22Rv1 (cell line): Measurements from ENCODE around the gene MTHFD1L.

Source experiments
- H3K27ac ChIP-seq: fragments of 450-650 bp; 2 replicates; pipeline ENCODE4 v1.5.1; 2017
- ZFX ChIP-seq: fragments of 450-650 bp; IDR thresholded peaks from 2 replicates; pipeline ENCODE4 v1.6.1; 2017; ENCODE audit warnings: antibody characterized with exemption, borderline replicate concordance
- TF ChIP-seq, protein P1 (sequence below): fragments of 450-650 bp; IDR thresholded peaks from 2 replicates; pipeline ENCODE4 v1.5.1; 2017; ENCODE audit warnings: mild to moderate bottlenecking

The MTHFD1L gene

DNA sequence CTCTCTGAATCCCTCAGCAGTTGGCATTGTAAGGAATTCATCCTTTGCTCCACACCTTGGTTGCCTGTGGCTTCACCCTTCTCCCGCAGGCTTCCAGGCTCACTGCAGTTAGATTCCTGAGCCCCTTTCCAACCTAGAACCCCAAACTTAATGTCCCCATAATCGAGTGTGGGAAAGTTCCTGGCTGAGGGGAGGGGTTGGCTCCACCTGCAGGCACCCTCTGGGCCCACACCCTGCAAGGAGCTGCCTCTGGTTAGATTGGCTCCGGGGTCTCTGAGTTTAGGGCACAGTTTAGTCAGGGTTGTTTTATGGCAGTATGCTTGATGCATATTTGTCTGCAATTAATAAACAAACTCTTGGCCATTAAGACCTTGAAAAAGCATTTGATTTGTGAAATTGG is 63.4 kb downstream of the MTHFD1L start:
- H3K27ac ChIP-seq, result no peak overlapping the region
- no peak for TF ChIP-seq ZFX
- TF ChIP-seq, protein P1, sequence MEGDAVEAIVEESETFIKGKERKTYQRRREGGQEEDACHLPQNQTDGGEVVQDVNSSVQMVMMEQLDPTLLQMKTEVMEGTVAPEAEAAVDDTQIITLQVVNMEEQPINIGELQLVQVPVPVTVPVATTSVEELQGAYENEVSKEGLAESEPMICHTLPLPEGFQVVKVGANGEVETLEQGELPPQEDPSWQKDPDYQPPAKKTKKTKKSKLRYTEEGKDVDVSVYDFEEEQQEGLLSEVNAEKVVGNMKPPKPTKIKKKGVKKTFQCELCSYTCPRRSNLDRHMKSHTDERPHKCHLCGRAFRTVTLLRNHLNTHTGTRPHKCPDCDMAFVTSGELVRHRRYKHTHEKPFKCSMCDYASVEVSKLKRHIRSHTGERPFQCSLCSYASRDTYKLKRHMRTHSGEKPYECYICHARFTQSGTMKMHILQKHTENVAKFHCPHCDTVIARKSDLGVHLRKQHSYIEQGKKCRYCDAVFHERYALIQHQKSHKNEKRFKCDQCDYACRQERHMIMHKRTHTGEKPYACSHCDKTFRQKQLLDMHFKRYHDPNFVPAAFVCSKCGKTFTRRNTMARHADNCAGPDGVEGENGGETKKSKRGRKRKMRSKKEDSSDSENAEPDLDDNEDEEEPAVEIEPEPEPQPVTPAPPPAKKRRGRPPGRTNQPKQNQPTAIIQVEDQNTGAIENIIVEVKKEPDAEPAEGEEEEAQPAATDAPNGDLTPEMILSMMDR, result peak; percentile 38

- H3K27ac ChIP-seq, result no peak overlapping the region
Measured at GRCh38 chr6:150929416-150929815, 63.9 kb downstream of the MTHFD1L start.

GRCh38 chr6:150930841-150931240 is 65.3 kb downstream of the MTHFD1L start:
- TF ChIP-seq, protein P1, result no peak
- no peak for TF ChIP-seq ZFX
- no peak overlapping the region for H3K27ac ChIP-seq

More at GRCh38 chr6:150929416-150929815, 63.9 kb downstream of the MTHFD1L start:
- TF ChIP-seq ZFX, result no peak
- TF ChIP-seq, protein P1, result no peak

- no peak for TF ChIP-seq ZFX
- TF ChIP-seq, protein P1, result no peak
- H3K27ac ChIP-seq, result no peak overlapping the region
Measured at GRCh38 chr6:150931405-150931804, 65.9 kb downstream of the MTHFD1L start.

GRCh38 chr6:150932996-150933395 is 67.5 kb downstream of the MTHFD1L start:
- no peak overlapping the region for H3K27ac ChIP-seq
- TF ChIP-seq, protein P1, result no peak
- no peak for TF ChIP-seq ZFX

GRCh38 chr6:150934380-150934779 is 68.9 kb downstream of the MTHFD1L start:
- H3K27ac ChIP-seq, result no peak overlapping the region
- no peak for TF ChIP-seq ZFX
- TF ChIP-seq, protein P1, result no peak

DNA sequence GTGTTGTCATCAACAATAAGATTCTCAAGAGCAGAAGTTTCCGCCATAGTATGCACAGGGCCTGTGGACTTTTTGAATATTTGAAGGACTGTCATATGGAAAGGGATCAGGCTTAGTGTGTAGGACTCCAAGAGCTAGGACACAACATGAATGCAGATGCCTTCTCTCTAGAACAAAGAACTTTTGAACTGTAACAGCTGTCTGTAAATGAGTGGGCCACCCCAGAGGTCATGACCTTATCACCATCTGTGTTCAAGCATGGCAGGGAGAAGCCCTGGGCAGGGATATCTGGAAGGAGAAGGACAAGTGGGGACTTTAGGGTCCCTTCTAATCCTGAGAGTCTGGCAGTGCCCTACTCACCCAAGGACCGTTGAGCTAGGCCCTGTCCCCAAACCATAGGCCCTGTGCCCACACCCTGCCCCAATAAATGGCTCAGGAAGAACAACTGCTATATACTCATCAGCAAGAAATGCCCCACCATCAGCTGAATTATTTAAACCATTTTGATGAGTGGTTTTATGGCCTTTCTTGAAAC is 70.6 kb downstream of the MTHFD1L start:
- no peak for TF ChIP-seq ZFX
- TF ChIP-seq, protein P1, result no peak
- H3K27ac ChIP-seq, result no peak overlapping the region
